COLO668 (cell line): ENCODE measurements around the gene ACSL3.

Experiments used
- DNase-seq: peaks from one replicate; lab custom pipeline; 2025; ENCODE audit not compliant: unreplicated experiment; lab: John Stamatoyannopoulos, UW

The ACSL3 gene

DNA sequence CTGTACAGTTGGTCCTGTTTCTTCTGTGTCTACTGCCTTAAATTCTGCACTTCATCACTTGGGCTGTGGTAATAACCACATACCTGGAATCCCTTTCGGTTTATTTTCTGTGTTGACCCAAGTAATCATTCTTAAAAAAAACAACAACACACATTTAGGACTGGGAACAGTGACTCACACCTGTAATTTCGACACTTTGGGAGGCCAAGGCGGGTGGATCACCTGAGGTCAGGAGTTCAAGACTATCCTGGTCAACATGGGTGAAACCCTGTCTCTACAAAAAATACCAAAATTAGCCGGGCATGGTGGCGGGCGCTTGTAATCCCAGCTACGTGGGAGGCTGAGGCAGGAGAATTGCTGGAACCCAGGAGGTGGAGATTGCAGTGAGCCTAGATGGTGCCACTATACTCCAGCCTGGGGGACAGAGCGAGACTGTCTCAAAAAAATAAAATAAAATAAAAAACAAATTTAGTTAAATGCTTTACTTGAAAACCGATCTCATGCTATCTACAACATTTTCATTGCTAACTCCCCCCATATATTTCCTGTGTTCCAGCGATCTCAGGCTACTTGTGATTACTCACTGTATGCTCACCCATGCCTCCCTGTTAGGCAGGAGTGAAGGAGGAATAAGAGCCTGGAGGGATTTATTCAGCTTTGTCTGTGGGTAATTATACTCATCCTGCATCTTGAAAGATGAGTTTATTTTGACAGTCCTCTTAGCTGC lies 18.2 kb downstream of the ACSL3 start:
- DNase-seq = no peak

DNA sequence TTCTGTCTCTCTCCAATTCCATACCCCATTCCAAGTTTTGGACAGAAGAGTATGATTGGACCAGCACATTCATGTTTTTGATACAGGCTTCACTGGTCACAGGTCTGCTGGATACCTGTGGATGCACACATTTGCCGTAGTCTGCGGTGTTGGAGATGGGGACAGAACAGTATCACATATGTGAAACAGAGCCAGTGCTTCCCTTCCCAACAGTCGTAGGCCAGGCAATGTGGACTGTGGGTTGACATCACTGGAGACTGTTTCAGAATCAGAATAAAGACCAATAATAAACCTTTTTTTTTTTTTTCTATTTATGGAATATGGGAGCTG lies 18.7 kb downstream of the ACSL3 start:
- no peak for DNase-seq

GRCh38 chr2:222882484-222882928 lies 21.7 kb downstream of the ACSL3 start:
- DNase-seq = no peak

GRCh38 chr2:222883420-222883819 lies 22.6 kb downstream of the ACSL3 start:
- DNase-seq = no peak

DNA sequence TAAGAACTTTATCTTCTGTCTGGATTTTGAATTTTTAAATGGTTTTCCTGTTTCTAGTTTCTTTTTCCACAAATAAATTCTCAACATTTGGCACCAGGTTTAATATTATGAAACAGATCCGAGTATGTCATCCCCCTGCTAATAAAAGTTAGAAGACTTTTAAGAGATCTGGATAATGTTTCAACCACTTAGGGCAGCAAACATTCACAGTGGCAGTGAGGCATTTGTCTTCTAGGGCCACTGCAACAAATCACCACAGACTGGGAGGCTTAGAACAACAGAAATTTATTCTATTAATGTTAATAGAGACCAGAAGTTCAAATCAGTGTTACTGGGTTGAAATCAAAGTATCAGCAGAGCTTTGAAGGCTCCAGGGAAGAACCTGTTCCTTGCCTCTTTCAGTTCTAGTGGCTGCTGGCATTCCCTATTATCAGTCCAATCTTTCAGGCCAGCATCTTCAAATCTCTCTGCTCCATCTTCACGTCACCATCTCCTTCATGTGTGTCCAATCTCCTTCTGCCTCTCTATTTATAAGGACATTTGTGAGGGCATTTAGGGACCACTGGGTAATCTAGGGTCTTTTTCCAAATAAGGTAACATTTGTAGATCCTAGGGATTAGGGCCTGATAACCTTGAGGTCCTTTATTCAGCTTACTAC lies 23.4 kb downstream of the ACSL3 start:
- DNase-seq = no peak

- DNase-seq = no peak
Observed at GRCh38 chr2:222884805-222885424, 24.1 kb downstream of the ACSL3 start.

- DNase-seq = no peak
Observed at GRCh38 chr2:222887124-222887523, 26.3 kb downstream of the ACSL3 start.

DNA sequence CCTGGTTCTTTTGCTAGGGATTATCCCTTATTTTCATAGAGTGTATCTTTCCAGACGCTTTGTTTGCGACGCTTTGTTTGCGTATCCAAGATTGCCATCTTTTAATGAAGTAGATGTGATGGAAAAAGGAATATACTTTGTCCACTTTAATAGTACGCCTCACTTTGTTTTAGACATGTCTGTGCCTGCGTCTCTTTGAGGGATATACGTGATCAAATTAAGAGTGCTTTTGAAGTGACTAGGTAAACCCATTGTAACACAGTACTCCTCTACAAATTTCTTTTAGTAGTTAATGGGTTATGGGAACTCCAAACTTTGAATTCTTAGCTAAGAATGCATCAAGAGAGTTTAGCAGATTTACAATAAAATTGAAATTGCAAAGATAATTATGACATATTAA lies 27.9 kb downstream of the ACSL3 start:
- DNase-seq = no peak

GRCh38 chr2:222891890-222892289 lies 31.1 kb downstream of the ACSL3 start:
- no peak for DNase-seq

DNA sequence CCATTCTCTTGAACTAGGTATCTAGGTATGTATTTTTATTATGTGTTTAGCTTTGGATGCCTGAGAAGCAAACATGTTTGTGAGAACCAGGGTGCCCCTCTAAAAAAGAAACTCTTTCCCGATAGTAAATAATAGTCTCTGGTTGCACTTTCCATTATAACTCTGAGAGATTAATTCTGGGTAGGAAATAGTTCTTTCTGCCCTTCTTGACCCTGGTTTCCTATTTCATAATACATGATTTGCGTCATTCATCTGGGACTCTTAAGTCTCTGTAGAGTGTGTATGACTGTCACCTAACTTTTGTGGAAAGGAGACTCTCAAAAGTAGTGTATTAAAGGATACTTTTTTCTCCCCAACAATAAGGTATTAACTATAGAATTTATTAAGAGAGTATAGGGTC lies 31.5 kb downstream of the ACSL3 start:
- DNase-seq = no peak

GRCh38 chr2:222892761-222893160 lies 31.9 kb downstream of the ACSL3 start:
- DNase-seq = no peak

- DNase-seq = no peak
Observed at GRCh38 chr2:222893716-222894115, 32.9 kb downstream of the ACSL3 start.

- DNase-seq = no peak
Observed at GRCh38 chr2:222895144-222895543, 34.3 kb downstream of the ACSL3 start.

- DNase-seq = no peak
Observed at GRCh38 chr2:222897898-222898297, 37.1 kb downstream of the ACSL3 start.

DNA sequence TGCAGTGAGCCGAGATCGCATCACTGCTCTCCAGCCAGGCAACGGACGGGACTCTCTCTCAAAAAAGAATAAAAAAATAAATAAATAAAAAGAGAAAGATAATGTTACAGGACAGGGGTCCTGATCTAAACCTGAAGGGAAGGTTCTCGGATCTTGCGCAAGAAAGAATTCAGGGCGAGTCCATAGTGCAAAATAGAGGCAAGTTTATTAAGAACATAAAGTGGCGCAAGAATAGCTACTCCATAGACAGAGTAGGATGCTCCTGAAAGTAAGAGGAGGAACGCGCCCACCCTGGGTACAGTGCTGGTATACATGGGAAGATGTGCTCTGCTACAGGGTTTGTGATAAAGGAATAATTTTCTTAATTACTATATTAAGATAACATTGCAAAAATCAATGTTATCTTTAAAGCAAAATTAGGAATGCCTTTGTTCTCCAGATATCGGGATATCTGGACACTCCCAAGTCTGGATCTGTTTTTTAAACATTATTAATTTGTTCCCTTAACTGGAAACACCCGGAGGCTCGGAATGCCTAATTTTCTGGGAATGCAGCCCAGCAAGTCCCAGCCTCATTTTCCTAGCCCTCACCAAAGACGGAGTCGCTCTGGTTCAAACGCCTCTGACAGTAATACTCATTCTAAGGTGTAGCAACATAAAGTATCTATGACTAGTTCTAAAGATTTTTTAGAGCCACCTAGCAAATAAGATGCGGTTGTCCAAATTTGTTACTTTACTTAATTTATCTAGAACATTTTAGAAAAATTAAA lies 38.8 kb downstream of the ACSL3 start:
- DNase-seq = no peak

DNA sequence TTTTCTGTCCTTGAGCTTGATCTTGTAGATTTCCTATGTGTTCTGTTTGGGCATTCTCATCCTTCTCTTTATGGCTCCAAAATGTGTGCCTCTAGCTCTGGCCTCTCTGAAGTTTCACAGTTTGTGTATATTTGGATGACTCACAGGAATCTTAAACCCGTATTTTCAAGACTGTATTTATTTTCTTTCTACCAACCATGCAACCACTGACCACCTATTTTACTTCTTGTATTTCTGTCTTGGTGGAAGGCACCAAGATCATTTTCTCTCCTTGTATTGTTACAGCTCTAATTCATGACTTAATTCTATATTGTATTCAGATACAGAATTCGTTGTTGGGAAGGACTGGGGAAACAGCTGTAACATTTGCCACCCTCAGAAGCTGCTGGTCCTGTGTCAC lies 39.5 kb downstream of the ACSL3 start:
- DNase-seq = no peak

DNA sequence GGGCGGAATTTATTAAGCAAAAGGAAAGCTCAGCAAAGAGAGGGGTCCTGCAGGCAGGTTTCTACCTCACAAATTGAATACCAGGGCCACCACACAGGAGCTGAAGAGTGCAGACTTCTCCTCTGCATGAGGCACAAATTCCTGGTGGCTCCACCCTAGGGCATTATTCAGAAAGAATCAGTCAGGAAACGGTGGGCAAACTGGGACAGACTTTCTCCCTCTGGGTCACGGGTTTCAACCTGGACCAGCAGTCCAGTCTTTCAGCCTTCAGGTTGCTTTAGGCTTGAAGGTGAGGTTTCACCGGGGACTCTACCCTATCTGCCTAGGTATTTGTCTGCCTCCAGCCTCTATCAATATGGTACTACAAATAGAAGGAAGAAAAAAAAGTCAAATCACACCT lies 41.8 kb downstream of the ACSL3 start:
- no peak for DNase-seq

DNA sequence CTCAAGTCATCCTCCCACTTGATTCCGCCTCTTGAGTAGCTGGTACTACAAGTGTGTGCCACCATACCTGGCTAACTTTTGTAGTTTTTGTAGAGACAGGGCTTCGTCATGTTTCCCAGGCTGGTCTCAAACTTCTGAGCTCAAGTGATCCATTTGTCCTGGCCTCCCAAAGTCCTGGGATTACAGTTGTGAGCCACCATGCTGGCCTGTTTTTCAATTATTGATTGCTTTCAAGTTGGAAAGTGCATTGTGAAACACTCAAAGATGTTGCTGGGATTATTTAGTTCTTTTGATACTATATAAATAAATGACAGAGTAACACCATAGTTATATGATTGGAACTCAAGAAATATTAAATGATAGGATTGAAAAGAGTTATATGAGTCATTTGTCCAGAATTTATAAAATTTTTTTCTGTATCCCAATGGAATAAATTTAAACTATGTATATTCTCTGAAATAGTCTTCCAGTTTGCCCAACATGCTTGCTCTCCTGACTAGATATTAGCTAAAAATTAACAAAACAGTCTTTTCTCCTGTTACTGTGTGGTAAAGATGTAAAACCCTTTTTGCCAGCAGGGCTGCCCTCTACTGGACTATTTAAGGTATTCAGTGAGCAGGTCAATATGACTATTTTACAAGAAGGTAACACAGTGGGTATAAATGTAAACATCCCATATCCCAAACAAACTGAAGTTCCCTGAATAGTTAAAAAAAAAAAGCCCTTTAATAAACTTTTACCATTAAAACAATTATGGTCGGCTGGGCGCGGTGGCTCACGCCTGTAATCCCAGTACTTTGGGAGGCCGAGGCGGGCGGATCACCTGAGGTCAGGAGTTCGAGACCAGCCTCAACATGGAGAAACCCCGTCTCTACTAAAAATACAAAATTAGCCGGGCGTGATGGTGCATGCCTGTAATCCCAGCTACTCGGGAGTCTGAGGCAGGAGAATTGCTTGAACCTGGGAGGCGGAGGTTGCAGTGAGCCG lies 42.7 kb downstream of the ACSL3 start:
- DNase-seq = peak; percentile 36

GRCh38 chr2:222904557-222905258 lies 43.9 kb downstream of the ACSL3 start:
- DNase-seq = no peak

GRCh38 chr2:222907048-222907447 lies 46.2 kb downstream of the ACSL3 start:
- DNase-seq = no peak
